ENCODE results near the gene SOX12. TPM values are rescaled to one million over a fixed set of nuclear protein-coding genes. Genes with fewer than 3 reads are reported as not detected.

The SOX12 gene
- total RNA-seq, 1 experiment from 2014 or later = 40.4 TPM

DNA sequence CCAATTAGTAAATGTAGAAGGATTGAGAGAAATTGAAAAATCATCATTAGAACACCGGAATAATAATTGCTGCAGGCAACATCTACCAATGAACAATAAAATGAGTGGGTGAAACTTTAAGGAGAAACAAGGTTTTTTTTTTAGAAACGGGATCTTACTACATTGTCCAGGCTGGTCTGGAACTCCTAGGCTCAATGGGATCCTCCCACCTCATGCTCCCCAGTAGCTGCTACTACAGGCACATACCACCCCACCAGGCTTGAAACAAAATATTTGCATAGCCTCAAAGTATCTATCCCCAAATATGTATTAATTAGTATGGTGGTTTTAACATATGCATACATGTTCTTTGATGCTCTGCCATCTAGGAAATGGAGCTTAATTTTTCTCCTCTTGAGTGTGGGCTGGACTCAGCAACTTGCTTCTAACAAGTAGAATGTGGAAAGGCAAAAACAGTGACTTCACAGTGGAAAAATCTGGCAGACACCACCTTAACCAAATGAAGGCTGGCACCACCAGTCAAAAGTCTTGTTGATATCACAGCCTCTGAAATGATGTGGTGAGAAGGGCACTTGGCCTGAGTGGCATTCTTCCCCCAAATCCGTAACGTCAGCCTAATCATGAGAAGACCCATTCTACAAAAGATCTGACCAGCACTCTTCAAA, 33.7 kb downstream of the SOX12 start:
- no TSS peak for BruUV-seq (replicated peaks)
- peaks cover 27 to 28% of the 10 kb centered on the region in 2 experiments for H3K4me1 ChIP-seq (ENCODE audit: control insufficient read depth in 1 of 2, insufficient read depth in 2 of 2, low read length in 2 of 2)

More for the DNA sequence above, 33.7 kb downstream of the SOX12 start:
- Histone ChIP-seq H3K79me2 (ENCODE audit: insufficient read depth, low read length) (no peaks in the 10 kb centered on the region), H3K4me2 (ENCODE audit: low read length) (no peak overlapping the region), H3K4me3 (replicated peaks in 1 of 2; ENCODE audit: low read depth in 1 of 2, low read length in 2 of 2) (no peak overlapping the region), H3K9me3 (ENCODE audit: control insufficient read depth in 1 of 2, insufficient read depth in 1 of 2, low read depth in 1 of 2, low read length in 2 of 2) (no peaks in the 10 kb centered on the region), H3K27me3 (ENCODE audit: insufficient read depth, low read length) (no peaks in the 10 kb centered on the region), H3K9ac (ENCODE audit: low read length) (no peak overlapping the region), H2AFZ (ENCODE audit: low read depth, low read length, poor library complexity, severe bottlenecking) (no peak overlapping the region), H3K27ac (ENCODE audit: low read depth, low read length) (no peak overlapping the region), H3K9me2 (ENCODE audit: insufficient read depth) (no peaks in the 10 kb centered on the region), H4K20me1 (ENCODE audit: insufficient read depth) (no peaks in the 10 kb centered on the region), H3K36me3 (ENCODE audit: control insufficient read depth in 1 of 2, insufficient read depth in 2 of 2, low read length in 2 of 2) (no peaks in the 10 kb centered on the region)
- TF ChIP-seq SIN3A (IDR thresholded peaks at IDR 0.05; ENCODE audit: low read depth) = no peak
- TF ChIP-seq CBX3 (IDR thresholded peaks at IDR 0.05; ENCODE audit: low read depth) = no peak
- TF ChIP-seq, protein P1, sequence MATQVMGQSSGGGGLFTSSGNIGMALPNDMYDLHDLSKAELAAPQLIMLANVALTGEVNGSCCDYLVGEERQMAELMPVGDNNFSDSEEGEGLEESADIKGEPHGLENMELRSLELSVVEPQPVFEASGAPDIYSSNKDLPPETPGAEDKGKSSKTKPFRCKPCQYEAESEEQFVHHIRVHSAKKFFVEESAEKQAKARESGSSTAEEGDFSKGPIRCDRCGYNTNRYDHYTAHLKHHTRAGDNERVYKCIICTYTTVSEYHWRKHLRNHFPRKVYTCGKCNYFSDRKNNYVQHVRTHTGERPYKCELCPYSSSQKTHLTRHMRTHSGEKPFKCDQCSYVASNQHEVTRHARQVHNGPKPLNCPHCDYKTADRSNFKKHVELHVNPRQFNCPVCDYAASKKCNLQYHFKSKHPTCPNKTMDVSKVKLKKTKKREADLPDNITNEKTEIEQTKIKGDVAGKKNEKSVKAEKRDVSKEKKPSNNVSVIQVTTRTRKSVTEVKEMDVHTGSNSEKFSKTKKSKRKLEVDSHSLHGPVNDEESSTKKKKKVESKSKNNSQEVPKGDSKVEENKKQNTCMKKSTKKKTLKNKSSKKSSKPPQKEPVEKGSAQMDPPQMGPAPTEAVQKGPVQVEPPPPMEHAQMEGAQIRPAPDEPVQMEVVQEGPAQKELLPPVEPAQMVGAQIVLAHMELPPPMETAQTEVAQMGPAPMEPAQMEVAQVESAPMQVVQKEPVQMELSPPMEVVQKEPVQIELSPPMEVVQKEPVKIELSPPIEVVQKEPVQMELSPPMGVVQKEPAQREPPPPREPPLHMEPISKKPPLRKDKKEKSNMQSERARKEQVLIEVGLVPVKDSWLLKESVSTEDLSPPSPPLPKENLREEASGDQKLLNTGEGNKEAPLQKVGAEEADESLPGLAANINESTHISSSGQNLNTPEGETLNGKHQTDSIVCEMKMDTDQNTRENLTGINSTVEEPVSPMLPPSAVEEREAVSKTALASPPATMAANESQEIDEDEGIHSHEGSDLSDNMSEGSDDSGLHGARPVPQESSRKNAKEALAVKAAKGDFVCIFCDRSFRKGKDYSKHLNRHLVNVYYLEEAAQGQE (IDR thresholded peaks at IDR 0.05; ENCODE audit: low read depth) = no peak
- no peak for TF ChIP-seq SP1 (IDR thresholded peaks at IDR 0.05; ENCODE audit: low read depth)
- no peak for TF ChIP-seq RAD21 (IDR thresholded peaks at IDR 0.05; ENCODE audit: low read depth)
- TF ChIP-seq, protein P2, sequence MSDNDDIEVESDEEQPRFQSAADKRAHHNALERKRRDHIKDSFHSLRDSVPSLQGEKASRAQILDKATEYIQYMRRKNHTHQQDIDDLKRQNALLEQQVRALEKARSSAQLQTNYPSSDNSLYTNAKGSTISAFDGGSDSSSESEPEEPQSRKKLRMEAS (IDR thresholded peaks at IDR 0.05) = no peak
- no peak for TF ChIP-seq ELF1 (IDR thresholded peaks at IDR 0.05; ENCODE audit: borderline replicate concordance, low read depth)
- TF ChIP-seq POLR2A (IDR thresholded peaks at IDR 0.05; ENCODE audit: borderline replicate concordance, extremely low read depth, insufficient read depth, insufficient read length) = no peak
- TF ChIP-seq, protein P3, sequence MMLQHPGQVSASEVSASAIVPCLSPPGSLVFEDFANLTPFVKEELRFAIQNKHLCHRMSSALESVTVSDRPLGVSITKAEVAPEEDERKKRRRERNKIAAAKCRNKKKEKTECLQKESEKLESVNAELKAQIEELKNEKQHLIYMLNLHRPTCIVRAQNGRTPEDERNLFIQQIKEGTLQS (IDR thresholded peaks at IDR 0.05) = no peak
- no peak for TF ChIP-seq EZH2 (IDR thresholded peaks at IDR 0.05)
- TF ChIP-seq JUND (IDR thresholded peaks at IDR 0.05) = no peak
- TF ChIP-seq, protein P4, sequence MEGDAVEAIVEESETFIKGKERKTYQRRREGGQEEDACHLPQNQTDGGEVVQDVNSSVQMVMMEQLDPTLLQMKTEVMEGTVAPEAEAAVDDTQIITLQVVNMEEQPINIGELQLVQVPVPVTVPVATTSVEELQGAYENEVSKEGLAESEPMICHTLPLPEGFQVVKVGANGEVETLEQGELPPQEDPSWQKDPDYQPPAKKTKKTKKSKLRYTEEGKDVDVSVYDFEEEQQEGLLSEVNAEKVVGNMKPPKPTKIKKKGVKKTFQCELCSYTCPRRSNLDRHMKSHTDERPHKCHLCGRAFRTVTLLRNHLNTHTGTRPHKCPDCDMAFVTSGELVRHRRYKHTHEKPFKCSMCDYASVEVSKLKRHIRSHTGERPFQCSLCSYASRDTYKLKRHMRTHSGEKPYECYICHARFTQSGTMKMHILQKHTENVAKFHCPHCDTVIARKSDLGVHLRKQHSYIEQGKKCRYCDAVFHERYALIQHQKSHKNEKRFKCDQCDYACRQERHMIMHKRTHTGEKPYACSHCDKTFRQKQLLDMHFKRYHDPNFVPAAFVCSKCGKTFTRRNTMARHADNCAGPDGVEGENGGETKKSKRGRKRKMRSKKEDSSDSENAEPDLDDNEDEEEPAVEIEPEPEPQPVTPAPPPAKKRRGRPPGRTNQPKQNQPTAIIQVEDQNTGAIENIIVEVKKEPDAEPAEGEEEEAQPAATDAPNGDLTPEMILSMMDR (IDR thresholded peaks at IDR 0.05 in 2 of 3, conservative IDR thresholded peaks at IDR 0.05 in 1 of 3; ENCODE audit: borderline replicate concordance in 1 of 3, insufficient read depth in 1 of 3, low read depth in 2 of 3, low read length in 2 of 3) = no peak
- no peak for TF ChIP-seq CEBPB (IDR thresholded peaks at IDR 0.05; ENCODE audit: low read depth)
- TF ChIP-seq POLR2AphosphoS5 (IDR thresholded peaks at IDR 0.05; ENCODE audit: low read depth, low read length) = no peak
- no peak for TF ChIP-seq YY1 (IDR thresholded peaks at IDR 0.05; ENCODE audit: extremely low read depth, insufficient replicate concordance, low read depth, low read length)
- TF ChIP-seq, protein P5, sequence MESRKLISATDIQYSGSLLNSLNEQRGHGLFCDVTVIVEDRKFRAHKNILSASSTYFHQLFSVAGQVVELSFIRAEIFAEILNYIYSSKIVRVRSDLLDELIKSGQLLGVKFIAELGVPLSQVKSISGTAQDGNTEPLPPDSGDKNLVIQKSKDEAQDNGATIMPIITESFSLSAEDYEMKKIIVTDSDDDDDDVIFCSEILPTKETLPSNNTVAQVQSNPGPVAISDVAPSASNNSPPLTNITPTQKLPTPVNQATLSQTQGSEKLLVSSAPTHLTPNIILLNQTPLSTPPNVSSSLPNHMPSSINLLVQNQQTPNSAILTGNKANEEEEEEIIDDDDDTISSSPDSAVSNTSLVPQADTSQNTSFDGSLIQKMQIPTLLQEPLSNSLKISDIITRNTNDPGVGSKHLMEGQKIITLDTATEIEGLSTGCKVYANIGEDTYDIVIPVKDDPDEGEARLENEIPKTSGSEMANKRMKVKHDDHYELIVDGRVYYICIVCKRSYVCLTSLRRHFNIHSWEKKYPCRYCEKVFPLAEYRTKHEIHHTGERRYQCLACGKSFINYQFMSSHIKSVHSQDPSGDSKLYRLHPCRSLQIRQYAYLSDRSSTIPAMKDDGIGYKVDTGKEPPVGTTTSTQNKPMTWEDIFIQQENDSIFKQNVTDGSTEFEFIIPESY (IDR thresholded peaks at IDR 0.05; ENCODE audit: extremely low read depth, insufficient replicate concordance, low read length) = no peak
- no peak for TF ChIP-seq ZFX (IDR thresholded peaks at IDR 0.05)
- no peak for TF ChIP-seq EGR1 (IDR thresholded peaks at IDR 0.05; ENCODE audit: low read depth)
- no peak for TF ChIP-seq SRF (IDR thresholded peaks at IDR 0.05; ENCODE audit: low read depth)
- intact Hi-C loops (cut with micrococcal nuclease) = no loop called here
- POLR2A ChIA-PET = interaction anchor here (20.0 kb wide), 1 partner anchor 20 kb away, joined by 779 read pairs; the partner anchor contains the start of gene TRIB3
- CTCF ChIA-PET = interaction anchor here (1.1 to 1.7 kb wide), 2 partner anchors 72 to 402 kb away, joined by 3 to 5 read pairs; no protein-coding TSS in a partner anchor
- RAD21 ChIA-PET (ENCODE audit: low non-redundant PET in 1 of 2, low total read pairs in 2 of 2, uncharacterized antibody in 2 of 2, unreplicated experiment in 2 of 2) = no interaction called here
- ATAC-seq (no peak), DNase-seq (ENCODE audit: low read depth, low spot score) (no peak)

Measured in HCT116 (cell line).